GM18519 (cell line): ENCODE results near the gene LRBA.
"Not testable (repeated sequence)": the region's sequence is repeated elsewhere in the genome, so short reads cannot be mapped to it uniquely, and the experiment has no call there.

Experiments used
- ATAC-seq: cut with Tn5 transposase; IDR thresholded peaks from one replicate; pipeline ENCODE4 v1.9.1; 2021; ENCODE audit warnings: mild to moderate bottlenecking, moderate library complexity; ENCODE audit not compliant: unreplicated experiment, low FRiP score

LRBA gene

GRCh38 chr4:150949342-150949741 is 65.7 kb downstream of the LRBA start:
- no peak for ATAC-seq

DNA sequence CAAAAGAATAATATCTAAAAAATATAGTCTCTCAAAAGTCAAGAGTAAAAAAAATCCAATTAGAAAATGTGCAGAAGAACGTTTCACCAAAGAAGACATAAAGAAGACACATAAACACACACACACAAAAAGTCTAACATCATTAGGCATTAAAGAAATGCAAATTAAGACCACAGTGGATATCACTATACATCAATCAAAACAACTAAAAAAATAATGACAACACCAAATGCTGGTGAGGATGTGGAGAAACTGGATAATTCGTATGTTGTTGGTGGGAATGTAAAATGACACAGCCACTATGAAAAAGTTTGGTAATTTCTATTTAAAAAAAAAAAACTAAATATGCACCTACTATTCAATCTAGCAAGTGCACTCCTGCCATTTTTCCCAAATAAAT is 66.4 kb downstream of the LRBA start:
- ATAC-seq, result no peak

GRCh38 chr4:150948074-150948473 is 67.0 kb downstream of the LRBA start:
- no peak for ATAC-seq

DNA sequence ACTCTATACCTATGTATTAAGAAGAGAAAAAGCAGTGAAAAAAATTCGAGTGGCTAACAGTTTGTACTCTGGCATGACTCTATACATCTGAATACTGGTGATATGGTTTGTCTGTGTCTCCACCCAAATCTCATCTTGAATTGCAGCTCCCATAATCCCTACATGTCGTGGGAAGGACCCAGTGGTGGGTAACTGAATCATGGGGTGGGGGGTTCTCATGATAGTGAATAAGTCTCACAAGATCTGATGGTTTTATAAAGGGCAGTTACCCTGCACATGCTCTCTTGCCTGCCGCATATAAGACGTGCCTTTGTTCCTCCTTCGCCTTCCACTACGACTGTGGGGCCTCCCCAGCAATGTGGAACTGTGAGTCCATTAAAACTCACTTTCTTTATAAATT is 70.4 kb downstream of the LRBA start:
- no peak for ATAC-seq

DNA sequence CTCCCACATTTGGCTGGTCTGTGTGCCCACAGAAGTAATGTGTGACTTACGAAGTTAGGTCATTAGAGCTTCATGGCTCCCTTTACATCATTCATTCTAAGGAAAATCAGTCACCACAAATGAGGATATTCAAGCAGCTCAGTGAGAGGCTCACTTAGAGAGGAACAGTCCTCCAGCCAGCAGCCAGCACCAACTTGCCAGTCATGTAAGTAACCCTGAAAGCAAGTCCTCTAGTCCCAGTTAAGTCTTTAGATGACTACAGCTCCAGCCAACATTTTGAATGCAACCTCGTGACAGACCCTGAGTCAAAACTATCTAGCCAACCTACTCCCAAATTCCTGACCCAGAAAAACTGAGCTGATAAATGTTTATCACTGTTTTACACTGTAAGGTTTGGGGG is 71.3 kb downstream of the LRBA start:
- no peak for ATAC-seq

- no peak for ATAC-seq
Observed at GRCh38 chr4:150943126-150943525, 72.0 kb downstream of the LRBA start.

DNA sequence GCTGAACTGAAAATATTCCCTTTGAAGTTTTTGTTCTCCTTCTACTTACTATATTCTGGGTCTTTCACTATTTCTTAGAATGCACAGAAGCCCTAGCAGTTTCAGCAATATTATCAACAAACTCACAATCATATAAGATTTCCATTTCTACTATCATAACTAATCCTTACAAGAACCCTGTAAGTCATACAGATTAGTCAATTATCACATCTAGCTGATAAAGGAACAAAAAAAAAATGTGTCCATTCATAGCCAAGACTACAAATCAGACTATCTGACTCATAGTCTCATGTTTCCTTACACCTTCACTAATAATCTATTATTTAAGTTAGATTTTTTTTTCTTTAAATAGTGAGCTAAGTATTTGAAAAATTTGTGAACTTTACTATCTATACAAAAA is 72.5 kb downstream of the LRBA start:
- no peak for ATAC-seq

DNA sequence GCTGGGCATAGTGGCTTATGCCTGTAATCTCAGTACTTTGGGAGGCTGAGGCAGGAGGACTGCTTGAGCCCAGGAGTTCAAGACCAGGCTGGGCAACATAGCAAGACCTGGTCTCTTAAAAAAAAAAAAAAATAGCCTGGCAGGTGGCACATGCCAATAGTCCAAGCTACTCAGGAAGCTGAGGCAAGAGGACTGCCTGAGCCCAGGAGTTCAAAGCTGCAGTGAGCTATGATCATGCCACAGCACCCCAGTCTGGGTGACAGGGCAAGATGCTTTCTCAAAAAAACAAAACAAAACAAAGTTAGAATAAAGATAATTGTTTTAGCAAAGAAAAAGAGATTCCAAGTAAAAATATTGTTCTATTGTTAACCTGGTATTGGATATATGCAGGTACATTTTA is 75.0 kb downstream of the LRBA start:
- ATAC-seq, result no peak

- no peak for ATAC-seq
Observed at GRCh38 chr4:150939530-150939929, 75.6 kb downstream of the LRBA start.

GRCh38 chr4:150938873-150939499 is 76.1 kb downstream of the LRBA start:
- ATAC-seq, result no peak

DNA sequence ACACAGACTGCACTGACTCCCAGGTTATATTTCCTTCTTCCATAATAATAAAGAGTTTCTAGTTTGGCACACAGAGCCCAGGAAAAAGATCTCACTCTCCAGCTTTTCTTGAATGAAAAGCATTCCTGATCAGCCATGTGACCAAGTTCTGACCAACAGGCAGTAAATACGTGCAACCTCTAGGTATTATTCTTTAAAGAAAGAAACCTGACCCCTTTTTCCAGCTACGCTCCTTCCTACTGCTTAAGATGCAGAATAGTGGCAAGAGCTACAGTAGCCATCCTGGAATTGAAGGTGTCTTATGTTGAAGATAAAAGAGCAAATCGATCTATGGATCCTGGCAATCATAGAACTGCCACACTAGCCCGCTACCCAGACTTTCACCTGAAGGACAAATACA is 76.7 kb downstream of the LRBA start:
- no peak for ATAC-seq

DNA sequence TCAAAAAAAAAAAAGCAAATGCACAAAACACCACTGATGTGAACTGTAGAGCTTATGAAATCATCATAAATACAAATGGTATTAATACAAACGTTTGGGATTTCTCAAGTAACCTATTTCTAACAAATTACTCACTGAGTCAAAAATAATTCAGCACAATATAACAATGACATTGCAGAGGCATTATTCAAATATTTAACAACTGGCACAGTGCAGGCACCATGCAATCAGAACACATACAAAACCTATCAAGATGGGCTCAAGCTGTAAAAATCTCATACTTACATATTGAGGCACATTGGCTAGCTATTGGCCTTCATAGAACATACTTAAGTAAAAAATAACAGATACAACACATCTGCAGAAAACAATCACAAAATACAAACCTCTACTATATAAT is 81.1 kb downstream of the LRBA start:
- ATAC-seq, result no peak

GRCh38 chr4:150931796-150932195 is 83.3 kb downstream of the LRBA start:
- no peak for ATAC-seq

DNA sequence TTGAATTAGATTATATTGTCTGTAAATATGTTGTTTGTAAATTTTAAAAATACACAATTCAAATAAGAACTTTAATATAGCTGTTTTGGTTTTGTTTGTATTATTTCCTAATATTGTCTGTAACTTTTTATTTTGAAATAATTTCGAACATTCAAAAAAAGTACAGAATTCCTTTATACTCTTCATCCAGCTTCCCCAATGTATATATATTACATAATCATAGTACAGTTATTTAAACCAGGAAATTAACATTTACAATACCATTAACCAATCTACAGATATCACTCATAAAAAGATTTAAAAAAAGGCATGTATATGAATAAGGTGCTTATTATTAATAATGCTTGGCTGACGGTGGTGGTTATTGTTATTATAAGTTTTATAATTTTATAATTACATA is 84.1 kb downstream of the LRBA start:
- ATAC-seq, result no peak

DNA sequence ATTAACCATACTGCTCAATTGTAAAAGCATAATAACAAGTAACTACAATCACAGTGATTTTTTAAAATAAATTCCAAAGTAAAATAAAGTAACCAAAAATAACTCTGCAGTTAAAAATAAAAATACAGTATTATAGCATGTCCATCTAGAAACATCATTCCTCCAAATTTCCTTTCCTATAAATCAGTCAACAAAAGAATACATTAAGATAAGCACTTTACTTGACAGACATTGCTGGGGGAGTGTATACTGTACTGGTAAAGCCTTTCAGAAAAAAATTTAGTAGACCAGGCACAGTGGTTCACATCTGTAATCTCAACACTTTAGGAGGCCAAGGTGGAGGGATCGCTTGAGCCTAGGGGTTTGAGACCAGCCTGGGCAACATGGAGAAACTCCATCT is 91.1 kb downstream of the LRBA start:
- no peak for ATAC-seq

DNA sequence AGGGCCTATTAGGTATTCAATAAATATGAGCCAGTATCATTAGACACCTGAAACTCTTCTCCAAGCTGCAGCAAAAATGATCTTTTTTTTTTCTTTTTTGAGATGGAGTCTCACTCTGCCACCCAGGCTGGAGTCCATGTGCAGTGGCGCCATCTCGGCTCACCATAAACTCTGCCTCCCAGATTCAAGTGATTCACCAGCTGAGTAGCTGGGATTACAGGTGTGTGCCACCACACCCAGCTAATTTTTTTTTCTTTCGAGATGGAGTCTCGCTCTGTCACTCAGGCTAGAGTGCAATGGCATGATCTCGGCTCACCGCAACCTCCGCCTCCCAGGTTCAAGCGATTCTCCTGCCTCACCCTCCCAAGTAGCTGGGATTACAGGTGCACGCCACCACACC is 93.6 kb downstream of the LRBA start:
- not testable (repeated sequence) for ATAC-seq

GRCh38 chr4:150918562-150918961 is 96.5 kb downstream of the LRBA start:
- ATAC-seq, result not testable (repeated sequence)

- no peak for ATAC-seq
Observed at GRCh38 chr4:150911326-150911725, 103.8 kb downstream of the LRBA start.

DNA sequence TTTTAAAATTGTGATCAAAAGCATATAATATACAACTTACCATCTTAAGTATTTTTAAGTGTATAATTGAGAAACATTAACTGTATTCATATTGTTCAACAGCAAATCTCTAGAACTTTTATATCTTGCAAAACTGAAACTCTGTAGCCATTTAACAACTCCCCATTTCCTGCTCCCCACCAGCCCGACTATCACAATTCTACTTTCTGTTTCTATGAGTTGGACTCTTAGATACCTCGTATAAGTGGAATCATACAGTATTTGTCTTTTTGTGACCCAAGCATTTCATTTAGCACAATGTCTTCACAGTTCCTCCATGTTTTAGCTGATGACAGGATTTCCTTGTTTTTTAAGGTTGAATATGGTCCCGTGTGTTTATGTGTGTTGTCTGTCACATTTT is 106.0 kb downstream of the LRBA start:
- no peak for ATAC-seq

DNA sequence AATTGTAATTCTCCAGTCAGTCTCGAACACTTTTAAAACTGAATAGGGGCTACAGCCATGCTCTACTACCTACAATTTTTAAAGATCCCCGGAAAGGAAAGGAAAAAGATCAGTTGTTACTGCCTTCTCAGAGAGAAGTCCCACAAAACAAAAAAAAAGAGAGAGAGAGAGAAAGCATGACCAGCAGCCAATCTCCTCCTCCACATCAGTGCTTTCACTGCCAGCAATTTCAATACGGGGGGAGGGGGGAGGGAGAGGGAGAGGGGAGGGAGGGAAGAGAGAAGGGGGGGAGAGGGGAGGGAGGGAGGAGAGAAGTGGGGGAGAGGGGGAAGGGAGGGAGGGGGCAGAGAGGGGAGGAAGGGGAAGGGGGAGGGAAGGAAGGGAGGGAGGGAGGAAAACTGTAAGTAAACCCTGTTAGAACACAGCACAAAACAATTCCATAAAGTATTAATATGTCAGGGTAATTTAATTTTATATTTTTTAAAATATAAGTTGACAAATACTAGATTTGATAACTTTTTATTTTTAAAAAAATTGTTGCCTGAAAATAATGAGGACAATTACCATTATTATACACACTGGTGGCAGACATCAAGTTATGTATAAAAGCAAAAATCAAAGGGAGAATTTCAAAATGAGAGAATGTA is 108.0 kb downstream of the LRBA start:
- no peak for ATAC-seq

- ATAC-seq, result no peak
Observed at GRCh38 chr4:150904671-150905070, 110.4 kb downstream of the LRBA start.

GRCh38 chr4:150903603-150904002 is 111.5 kb downstream of the LRBA start:
- ATAC-seq, result no peak

GRCh38 chr4:150896497-150896896 is 118.6 kb downstream of the LRBA start:
- ATAC-seq, result no peak
